Prostate gland (tissue), 2 donors: ENCODE data around the gene RRP7A. TPM values are rescaled to one million over a fixed set of nuclear protein-coding genes. Genes with fewer than 3 reads are reported as not detected.
"Not testable (repeated sequence)": the region's sequence is repeated elsewhere in the genome, so short reads cannot be mapped to it uniquely, and the experiment has no call there.

Source experiments
- DNase-seq: peaks from one replicate; pipeline ENCODE4 v3.0.0-alpha.2; 2019; ENCODE audit warnings: low spot score
- H3K27ac ChIP-seq, 2 donors: fragments of 200-600 bp; sonication (generic); 2 replicates each; pipeline ENCODE4 v1.5.1; 2017 to 2019
- H3K27me3 ChIP-seq: fragments of 200-600 bp; sonication (generic); replicated peaks from 2 replicates; pipeline ENCODE4 v1.5.1; 2019; ENCODE audit not compliant: insufficient read depth
- H3K36me3 ChIP-seq, 2 donors: fragments of 200-600 bp; sonication (generic); 1 replicate in 1 of 2; 2 replicates in 1 of 2; pipeline versions ENCODE4 v1.5.1 to v1.8.1; 2017 to 2019
- H3K4me1 ChIP-seq: fragments of 200-600 bp; sonication (generic); replicated peaks from 2 replicates; pipeline ENCODE4 v1.5.1; 2019
- H3K4me3 ChIP-seq, 2 donors: fragments of 200-600 bp; sonication (generic); 2 replicates each; pipeline ENCODE4 v1.5.1; 2017 to 2019
- H3K9me3 ChIP-seq: fragments of 200-600 bp; sonication (generic); 2 replicates; pipeline ENCODE4 v1.5.1; 2017
- CTCF ChIP-seq, 4 experiments: fragments of 200-600 bp in 2 of 4; fragments of 450-650 bp in 2 of 4; sonication (generic) in 2 of 4; IDR thresholded peaks; 1 replicate in 3 of 4; 2 replicates in 1 of 4; pipeline ENCODE4 v1.5.1; 2016 to 2019; ENCODE audit warnings: antibody characterized with exemption in 4 of 4, mild to moderate bottlenecking in 2 of 4, moderate library complexity in 2 of 4
- POLR2A ChIP-seq: fragments of 450-650 bp; IDR thresholded peaks from one replicate; pipeline ENCODE4 v1.6.1; 2016; ENCODE audit warnings: antibody characterized with exemption, mild to moderate bottlenecking
- POLR2AphosphoS5 ChIP-seq: sonication (generic); formaldehyde crosslinking; IDR thresholded peaks from one replicate; pipeline ENCODE4 v1.6.1; 2017; ENCODE audit warnings: antibody characterized with exemption
- WGBS: methylation state at CpG from one replicate; pipeline ENCODE4 v1.1.5; 2018; 5-methylcytosine and 5-hydroxymethylcytosine counted together
- intact Hi-C: fragments of 100-400 bp; cut with DNase I; formaldehyde crosslinking; loops from one replicate; pipeline ENCODE4 v1.14.2; 2022
- total RNA-seq, 2 donors: library from RNA; depleted of rRNA; stranded (reverse); fragments of >200 nt; gene quantifications; one replicate each; pipeline ENCODE4 v1.1.0, GENCODE V29; 2016

Gene RRP7A
- total RNA-seq, result 10 to 100 TPM; 32.4 to 41.5 TPM

GRCh38 chr22:42519525-42520401 is at the start of gene RRP7A:
Gene RRP7A, minus strand, starts transcription at chr22:42519796. Its CDS starts 10 bp downstream, at chr22:42519786.
- DNase-seq, result peak; percentile 74
- Histone ChIP-seq H3K36me3 (no peaks in the 10 kb centered on the region), H3K4me3 (peak within 1 kb of the TSS; percentile 77 to 84), H3K9me3 (no peaks in the 10 kb centered on the region), H3K27me3 (no peaks in the 10 kb centered on the region), H3K27ac (peak within 1 kb of the TSS; percentile 74 to 78), H3K4me1 (no peaks in the 10 kb centered on the region)
- TF ChIP-seq POLR2A (peak; percentile 72), CTCF (IDR thresholded peaks at IDR 0.05) (peak in 1 of 4 experiments; percentile 44), POLR2AphosphoS5 (peak; percentile 44)
- intact Hi-C loops, result no loop called here
- WGBS, result 4% methylated on average over 40 of the region's 65 CpGs

- H3K4me1 ChIP-seq, DNase-seq, H3K27ac ChIP-seq, H3K4me3 ChIP-seq, H3K36me3 ChIP-seq, H3K27me3 ChIP-seq, intact Hi-C loops, H3K9me3 ChIP-seq: not testable (repeated sequence)
- WGBS, result 69% methylated on average over 5 of the region's 6 CpGs
Observed at GRCh38 chr22:42567950-42568349, 48.4 kb upstream of the RRP7A start.

GRCh38 chr22:42565956-42566355 is 46.4 kb upstream of the RRP7A start:
- H3K36me3 ChIP-seq, result no peaks in the 10 kb centered on the region
- TF ChIP-seq POLR2A (no peak), CTCF (IDR thresholded peaks at IDR 0.05) (no peak), POLR2AphosphoS5 (no peak)
- no peaks in the 10 kb centered on the region for H3K27me3 ChIP-seq
- intact Hi-C loops, result no loop called here
- WGBS, result 96% methylated on average over 12 of the region's 12 CpGs
- no peak overlapping the region for H3K27ac ChIP-seq
- H3K4me3 ChIP-seq, result no peak overlapping the region
- no peaks in the 10 kb centered on the region for H3K9me3 ChIP-seq
- no peak for DNase-seq
- no peaks in the 10 kb centered on the region for H3K4me1 ChIP-seq

GRCh38 chr22:42564699-42565098 is 45.1 kb upstream of the RRP7A start:
- no peaks in the 10 kb centered on the region for H3K4me1 ChIP-seq
- no peak for DNase-seq
- TF ChIP-seq POLR2AphosphoS5 (no peak), POLR2A (no peak), CTCF (IDR thresholded peaks at IDR 0.05) (no peak)
- H3K9me3 ChIP-seq, result no peaks in the 10 kb centered on the region
- no peak overlapping the region for H3K27ac ChIP-seq
- no peaks in the 10 kb centered on the region for H3K36me3 ChIP-seq
- intact Hi-C loops, result no loop called here
- WGBS, result 98% methylated on average over 17 of the region's 17 CpGs
- H3K27me3 ChIP-seq, result no peaks in the 10 kb centered on the region
- H3K4me3 ChIP-seq, result no peak overlapping the region

- H3K36me3 ChIP-seq, intact Hi-C loops, DNase-seq, H3K27me3 ChIP-seq, H3K4me1 ChIP-seq, H3K27ac ChIP-seq, H3K9me3 ChIP-seq, H3K4me3 ChIP-seq: not testable (repeated sequence)
- 64% methylated on average over 3 of the region's 3 CpGs for WGBS
Observed at GRCh38 chr22:42563943-42564342, 44.3 kb upstream of the RRP7A start.

GRCh38 chr22:42562684-42563083 is 43.1 kb upstream of the RRP7A start:
- no peak for DNase-seq
- no peak overlapping the region for H3K4me3 ChIP-seq
- 80% methylated on average over 2 of the region's 2 CpGs for WGBS
- H3K36me3 ChIP-seq, result no peaks in the 10 kb centered on the region
- no peak overlapping the region for H3K27ac ChIP-seq
- no peaks in the 10 kb centered on the region for H3K27me3 ChIP-seq
- H3K9me3 ChIP-seq, result no peaks in the 10 kb centered on the region
- intact Hi-C loops, result no loop called here
- TF ChIP-seq POLR2A (no peak), POLR2AphosphoS5 (no peak), CTCF (IDR thresholded peaks at IDR 0.05) (no peak)
- H3K4me1 ChIP-seq, result no peaks in the 10 kb centered on the region
